Measurements from ENCODE around the gene RPS6KL1.

RPS6KL1 gene

GRCh38 chr14:74859757-74860552, 63.1 kb downstream of the RPS6KL1 start:
- Histone ChIP-seq H3K79me1 (ENCODE audit: low read depth, low read length) (no peaks in the 10 kb centered on the region), H3K27ac (replicated peaks; ENCODE audit: low read length) (no peak overlapping the region), H3K14ac (ENCODE audit: low read length) (no peak overlapping the region), H4K91ac (ENCODE audit: low read depth, low read length, poor library complexity) (no peak overlapping the region), H2BK120ac (ENCODE audit: low read depth, low read length) (no peak overlapping the region), H3K27me3 (ENCODE audit: control insufficient read depth in 3 of 3, insufficient read depth in 3 of 3, low read depth in 1 of 3, low read length in 3 of 3) (peaks cover 0 to 3% (median 0%) of the 10 kb centered on the region in 3 experiments), H3K23ac (ENCODE audit: low read depth, low read length, poor library complexity) (no peak overlapping the region), H4K8ac (ENCODE audit: low read depth, low read length) (no peak overlapping the region), H3K9me3 (replicated peaks in 1 of 2; ENCODE audit: control insufficient read depth in 2 of 2, insufficient read depth in 1 of 2, low read depth in 1 of 2, low read length in 2 of 2) (no peaks in the 10 kb centered on the region), H2BK5ac (ENCODE audit: low read length) (no peak overlapping the region), H2AFZ (ENCODE audit: low read length) (no peak overlapping the region), H2BK12ac (ENCODE audit: low read length) (no peak overlapping the region), H3K4me3 (ENCODE audit: low read length in 2 of 2) (no peak overlapping the region), H2AK5ac (ENCODE audit: low read depth, low read length) (no peak overlapping the region), H2BK15ac (ENCODE audit: low read length) (no peak overlapping the region), H3K9ac (ENCODE audit: low read depth, low read length, poor library complexity) (no peak overlapping the region), H3K18ac (ENCODE audit: low read length) (no peak overlapping the region), H3K4me1 (ENCODE audit: control insufficient read depth in 2 of 2, insufficient read depth in 1 of 2, low read depth in 1 of 2, low read length in 2 of 2) (no peaks in the 10 kb centered on the region), H3K4me2 (ENCODE audit: insufficient read depth, low read length, poor library complexity, severe bottlenecking) (no peak overlapping the region), H3K4ac (ENCODE audit: low read length) (no peak overlapping the region), H3K36me3 (replicated peaks in 1 of 2; ENCODE audit: control insufficient read depth in 2 of 2, insufficient read depth in 2 of 2, low read length in 2 of 2) (no peaks in the 10 kb centered on the region)
- DNase-seq (ENCODE audit: low spot score): no peak
- no CpG with 5 or more reads among the region's 10 CpGs for WGBS, 2 donors (ENCODE audit: extremely low coverage in 2 of 2, insufficient read length in 2 of 2, insufficient replicate concordance in 1 of 2)

GRCh38 chr14:74858022-74858421, 65.0 kb downstream of the RPS6KL1 start:
- Histone ChIP-seq H2AK5ac (ENCODE audit: low read depth, low read length) (no peak overlapping the region), H3K9me3 (replicated peaks in 1 of 2; ENCODE audit: control insufficient read depth in 2 of 2, insufficient read depth in 1 of 2, low read depth in 1 of 2, low read length in 2 of 2) (no peaks in the 10 kb centered on the region), H4K91ac (ENCODE audit: low read depth, low read length, poor library complexity) (no peak overlapping the region), H3K27ac (replicated peaks; ENCODE audit: low read length) (no peak overlapping the region), H3K4me2 (ENCODE audit: insufficient read depth, low read length, poor library complexity, severe bottlenecking) (no peak overlapping the region), H4K8ac (ENCODE audit: low read depth, low read length) (no peak overlapping the region), H3K23ac (ENCODE audit: low read depth, low read length, poor library complexity) (no peak overlapping the region), H3K27me3 (ENCODE audit: control insufficient read depth in 3 of 3, insufficient read depth in 3 of 3, low read depth in 1 of 3, low read length in 3 of 3) (no peaks in the 10 kb centered on the region), H2BK12ac (ENCODE audit: low read length) (no peak overlapping the region), H3K4me3 (ENCODE audit: low read length in 2 of 2) (no peak overlapping the region), H3K4ac (ENCODE audit: low read length) (no peak overlapping the region), H3K9ac (ENCODE audit: low read depth, low read length, poor library complexity) (no peak overlapping the region), H3K18ac (ENCODE audit: low read length) (no peak overlapping the region), H2BK120ac (ENCODE audit: low read depth, low read length) (no peak overlapping the region), H3K79me1 (ENCODE audit: low read depth, low read length) (no peaks in the 10 kb centered on the region), H3K14ac (ENCODE audit: low read length) (no peak overlapping the region), H3K4me1 (ENCODE audit: control insufficient read depth in 2 of 2, insufficient read depth in 1 of 2, low read depth in 1 of 2, low read length in 2 of 2) (peaks cover 0 to under 1% of the 10 kb centered on the region in 2 donors), H3K36me3 (replicated peaks in 1 of 2; ENCODE audit: control insufficient read depth in 2 of 2, insufficient read depth in 2 of 2, low read length in 2 of 2) (no peaks in the 10 kb centered on the region), H2BK5ac (ENCODE audit: low read length) (no peak overlapping the region), H2BK15ac (ENCODE audit: low read length) (no peak overlapping the region), H2AFZ (ENCODE audit: low read length) (no peak overlapping the region)
- no CpG with 5 or more reads among the region's 1 CpG for WGBS, 2 donors (ENCODE audit: extremely low coverage in 2 of 2, insufficient read length in 2 of 2, insufficient replicate concordance in 1 of 2)
- no peak for DNase-seq (ENCODE audit: low spot score)

- peaks cover 0 to 3% of the 10 kb centered on the region in 2 donors for H3K4me1 ChIP-seq (ENCODE audit: control insufficient read depth in 2 of 2, insufficient read depth in 1 of 2, low read depth in 1 of 2, low read length in 2 of 2)
These were observed 66.7 kb downstream of the RPS6KL1 start for GRCh38 chr14:74856366-74856765.

GRCh38 chr14:74855945-74856344, 67.1 kb downstream of the RPS6KL1 start:
- Histone ChIP-seq H3K14ac (ENCODE audit: low read length) (no peak overlapping the region), H3K4ac (ENCODE audit: low read length) (no peak overlapping the region), H4K8ac (ENCODE audit: low read depth, low read length) (no peak overlapping the region), H3K27me3 (ENCODE audit: control insufficient read depth in 3 of 3, insufficient read depth in 3 of 3, low read depth in 1 of 3, low read length in 3 of 3) (no peaks in the 10 kb centered on the region), H3K23ac (ENCODE audit: low read depth, low read length, poor library complexity) (no peak overlapping the region), H2BK120ac (ENCODE audit: low read depth, low read length) (no peak overlapping the region), H3K27ac (replicated peaks; ENCODE audit: low read length) (no peak overlapping the region), H3K4me3 (ENCODE audit: low read length in 2 of 2) (no peak overlapping the region), H3K4me1 (ENCODE audit: control insufficient read depth in 2 of 2, insufficient read depth in 1 of 2, low read depth in 1 of 2, low read length in 2 of 2) (peaks cover 0 to 3% of the 10 kb centered on the region in 2 donors), H4K91ac (ENCODE audit: low read depth, low read length, poor library complexity) (no peak overlapping the region), H3K9me3 (replicated peaks in 1 of 2; ENCODE audit: control insufficient read depth in 2 of 2, insufficient read depth in 1 of 2, low read depth in 1 of 2, low read length in 2 of 2) (no peaks in the 10 kb centered on the region), H2BK15ac (ENCODE audit: low read length) (no peak overlapping the region), H3K18ac (ENCODE audit: low read length) (no peak overlapping the region), H2BK5ac (ENCODE audit: low read length) (no peak overlapping the region), H2AFZ (ENCODE audit: low read length) (no peak overlapping the region), H3K9ac (ENCODE audit: low read depth, low read length, poor library complexity) (peak overlapping the region; percentile 36), H2BK12ac (ENCODE audit: low read length) (no peak overlapping the region), H3K4me2 (ENCODE audit: insufficient read depth, low read length, poor library complexity, severe bottlenecking) (no peak overlapping the region), H3K79me1 (ENCODE audit: low read depth, low read length) (no peaks in the 10 kb centered on the region), H3K36me3 (replicated peaks in 1 of 2; ENCODE audit: control insufficient read depth in 2 of 2, insufficient read depth in 2 of 2, low read length in 2 of 2) (no peaks in the 10 kb centered on the region), H2AK5ac (ENCODE audit: low read depth, low read length) (no peak overlapping the region)
- WGBS, 2 donors (ENCODE audit: extremely low coverage in 2 of 2, insufficient read length in 2 of 2, insufficient replicate concordance in 1 of 2): no CpG with 5 or more reads among the region's 4 CpGs
- DNase-seq (ENCODE audit: low spot score): no peak

More at GRCh38 chr14:74856366-74856765, 66.7 kb downstream of the RPS6KL1 start:
- Histone ChIP-seq H3K79me1 (ENCODE audit: low read depth, low read length) (no peaks in the 10 kb centered on the region), H2BK15ac (ENCODE audit: low read length) (no peak overlapping the region), H2BK120ac (ENCODE audit: low read depth, low read length) (no peak overlapping the region), H2AFZ (ENCODE audit: low read length) (no peak overlapping the region), H2AK5ac (ENCODE audit: low read depth, low read length) (no peak overlapping the region), H4K8ac (ENCODE audit: low read depth, low read length) (no peak overlapping the region), H3K4ac (ENCODE audit: low read length) (no peak overlapping the region), H3K27ac (replicated peaks; ENCODE audit: low read length) (no peak overlapping the region), H3K4me2 (ENCODE audit: insufficient read depth, low read length, poor library complexity, severe bottlenecking) (no peak overlapping the region), H3K18ac (ENCODE audit: low read length) (no peak overlapping the region), H2BK12ac (ENCODE audit: low read length) (no peak overlapping the region), H3K14ac (ENCODE audit: low read length) (no peak overlapping the region), H2BK5ac (ENCODE audit: low read length) (no peak overlapping the region), H3K9me3 (replicated peaks in 1 of 2; ENCODE audit: control insufficient read depth in 2 of 2, insufficient read depth in 1 of 2, low read depth in 1 of 2, low read length in 2 of 2) (no peaks in the 10 kb centered on the region), H3K27me3 (ENCODE audit: control insufficient read depth in 3 of 3, insufficient read depth in 3 of 3, low read depth in 1 of 3, low read length in 3 of 3) (no peaks in the 10 kb centered on the region), H3K9ac (ENCODE audit: low read depth, low read length, poor library complexity) (no peak overlapping the region), H4K91ac (ENCODE audit: low read depth, low read length, poor library complexity) (no peak overlapping the region), H3K36me3 (replicated peaks in 1 of 2; ENCODE audit: control insufficient read depth in 2 of 2, insufficient read depth in 2 of 2, low read length in 2 of 2) (no peaks in the 10 kb centered on the region), H3K23ac (ENCODE audit: low read depth, low read length, poor library complexity) (no peak overlapping the region), H3K4me3 (ENCODE audit: low read length in 2 of 2) (no peak overlapping the region)
- no peak for DNase-seq (ENCODE audit: low spot score)
- no CpG with 5 or more reads among the region's 1 CpG for WGBS, 2 donors (ENCODE audit: extremely low coverage in 2 of 2, insufficient read length in 2 of 2, insufficient replicate concordance in 1 of 2)
